Colonic mucosa (tissue), 4 donors: ENCODE measurements around the gene MAGI2. TPM values are rescaled to one million over a fixed set of nuclear protein-coding genes. Genes with fewer than 3 reads are reported as not detected.

Experiments
- DNase-seq: peaks from one replicate; pipeline ENCODE4 v3.0.0-alpha.2; 2020
- H3K27ac ChIP-seq: fragments of 200-600 bp; one replicate; pipeline ENCODE4 v1.8.0; 2021
- H3K27me3 ChIP-seq: fragments of 200-600 bp; one replicate; pipeline ENCODE4 v1.8.0; 2021
- H3K36me3 ChIP-seq: fragments of 200-600 bp; one replicate; pipeline ENCODE4 v1.8.0; 2021
- H3K4me1 ChIP-seq: fragments of 200-600 bp; one replicate; pipeline ENCODE4 v1.8.0; 2021; ENCODE audit warnings: mild to moderate bottlenecking
- H3K4me3 ChIP-seq: fragments of 200-600 bp; one replicate; pipeline ENCODE4 v1.8.0; 2021
- H3K9ac ChIP-seq, 2 donors: one replicate each; pipeline ENCODE4 v1.7.0; 2013; ENCODE audit warnings: control low read depth in 2 of 2, low read depth in 2 of 2, low read length in 2 of 2
- H3K9me3 ChIP-seq: fragments of 200-600 bp; one replicate; pipeline ENCODE4 v1.8.0; 2021
- intact Hi-C: fragments of 100-400 bp; cut with DNase I; formaldehyde crosslinking; loops from one replicate; pipeline ENCODE4 v1.14.1; 2022
- total RNA-seq, 2 donors: library from RNA; stranded (reverse); fragmentation: NEBNext Ultra II Directional in 1 of 2; extraction: Animal tissue kit (Norgen Biotek cat#: 25700) in 1 of 2; gene quantifications; one replicate each; pipeline ENCODE4 v1.2.1, GENCODE V29; 2021
- TF ChIP-seq, protein P1 (sequence below): fragments of 200-600 bp; IDR thresholded peaks from one replicate; pipeline ENCODE4 v1.8.0; 2022; ENCODE audit warnings: antibody characterized with exemption, mild to moderate bottlenecking
- donor health status: healthy.
- donor health status: DM: no; HTN: no; CAD: no.
- donor health status: DM: no; HTN: no; CAD: no.

MAGI2 gene
- total RNA-seq, 2 donors from 2014 or later = 1.1 to 2.4 TPM

DNA sequence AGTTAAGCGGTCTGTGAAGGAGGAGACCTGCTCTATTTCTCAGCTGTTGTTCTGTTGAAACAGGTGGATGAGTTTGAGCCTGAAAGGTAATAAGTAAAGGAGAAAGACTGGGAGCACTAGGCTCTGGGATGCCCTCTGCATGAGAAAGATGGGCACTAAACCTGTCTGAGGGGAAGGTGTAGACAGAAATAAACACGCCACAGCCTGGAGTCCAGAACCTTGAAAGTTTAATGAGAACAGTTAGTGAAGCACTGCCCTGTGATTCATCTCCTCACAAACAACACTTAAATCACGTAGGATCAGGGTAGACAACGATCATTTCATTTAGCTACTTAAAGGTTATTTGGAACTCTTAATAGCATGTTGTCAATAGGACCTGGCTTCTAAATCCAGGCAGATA is 1461.8 kb downstream of the MAGI2 start:
- Histone ChIP-seq H3K27me3 (no peaks in the 10 kb centered on the region), H3K36me3 (no peaks in the 10 kb centered on the region), H3K9ac (no peak overlapping the region), H3K27ac (peak overlapping the region; percentile 2), H3K9me3 (no peaks in the 10 kb centered on the region), H3K4me1 (no peaks in the 10 kb centered on the region), H3K4me3 (peak overlapping the region; percentile 3)
- TF ChIP-seq, protein P1, sequence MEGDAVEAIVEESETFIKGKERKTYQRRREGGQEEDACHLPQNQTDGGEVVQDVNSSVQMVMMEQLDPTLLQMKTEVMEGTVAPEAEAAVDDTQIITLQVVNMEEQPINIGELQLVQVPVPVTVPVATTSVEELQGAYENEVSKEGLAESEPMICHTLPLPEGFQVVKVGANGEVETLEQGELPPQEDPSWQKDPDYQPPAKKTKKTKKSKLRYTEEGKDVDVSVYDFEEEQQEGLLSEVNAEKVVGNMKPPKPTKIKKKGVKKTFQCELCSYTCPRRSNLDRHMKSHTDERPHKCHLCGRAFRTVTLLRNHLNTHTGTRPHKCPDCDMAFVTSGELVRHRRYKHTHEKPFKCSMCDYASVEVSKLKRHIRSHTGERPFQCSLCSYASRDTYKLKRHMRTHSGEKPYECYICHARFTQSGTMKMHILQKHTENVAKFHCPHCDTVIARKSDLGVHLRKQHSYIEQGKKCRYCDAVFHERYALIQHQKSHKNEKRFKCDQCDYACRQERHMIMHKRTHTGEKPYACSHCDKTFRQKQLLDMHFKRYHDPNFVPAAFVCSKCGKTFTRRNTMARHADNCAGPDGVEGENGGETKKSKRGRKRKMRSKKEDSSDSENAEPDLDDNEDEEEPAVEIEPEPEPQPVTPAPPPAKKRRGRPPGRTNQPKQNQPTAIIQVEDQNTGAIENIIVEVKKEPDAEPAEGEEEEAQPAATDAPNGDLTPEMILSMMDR = no peak
- no peak for DNase-seq
- intact Hi-C loops = no loop called here

DNA sequence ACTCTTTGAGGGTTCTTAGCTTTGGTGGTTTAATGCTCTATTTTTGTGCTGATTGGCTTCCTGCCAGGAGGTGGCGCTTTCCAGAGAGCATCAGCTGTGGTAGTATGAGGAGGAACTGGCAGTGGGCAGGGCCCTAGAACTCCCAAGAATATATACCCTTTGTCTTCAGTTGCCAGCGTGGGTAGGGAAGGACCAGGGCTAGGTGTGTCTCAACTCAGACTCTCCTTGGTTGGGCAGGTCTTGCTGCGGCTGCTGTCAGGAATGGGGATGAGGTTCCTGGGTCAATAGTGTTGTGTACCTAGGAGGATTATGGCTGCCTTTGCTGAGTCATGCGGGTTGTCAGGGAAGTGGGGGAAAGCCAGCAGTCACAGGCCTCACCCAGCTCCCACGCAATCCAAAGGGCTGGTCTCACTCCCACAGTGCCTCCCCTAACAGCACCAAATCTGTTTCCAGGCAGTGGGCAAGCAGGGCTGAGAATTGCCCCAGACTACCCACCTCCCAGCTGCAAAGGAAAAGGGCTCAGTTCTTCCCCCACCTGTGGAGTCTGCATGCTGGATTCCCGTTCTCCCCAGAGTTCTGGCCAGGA is 1463.4 kb downstream of the MAGI2 start:
- no peak overlapping the region for H3K4me3 ChIP-seq
- H3K36me3 ChIP-seq = no peaks in the 10 kb centered on the region
- H3K9ac ChIP-seq = no peak overlapping the region
- DNase-seq = peak; percentile 83
- H3K27me3 ChIP-seq = no peaks in the 10 kb centered on the region
- H3K4me1 ChIP-seq = no peaks in the 10 kb centered on the region
- TF ChIP-seq, protein P1 = no peak
- no peaks in the 10 kb centered on the region for H3K9me3 ChIP-seq
- H3K27ac ChIP-seq = peak overlapping the region; percentile 2
- intact Hi-C loops = no loop called here

DNA sequence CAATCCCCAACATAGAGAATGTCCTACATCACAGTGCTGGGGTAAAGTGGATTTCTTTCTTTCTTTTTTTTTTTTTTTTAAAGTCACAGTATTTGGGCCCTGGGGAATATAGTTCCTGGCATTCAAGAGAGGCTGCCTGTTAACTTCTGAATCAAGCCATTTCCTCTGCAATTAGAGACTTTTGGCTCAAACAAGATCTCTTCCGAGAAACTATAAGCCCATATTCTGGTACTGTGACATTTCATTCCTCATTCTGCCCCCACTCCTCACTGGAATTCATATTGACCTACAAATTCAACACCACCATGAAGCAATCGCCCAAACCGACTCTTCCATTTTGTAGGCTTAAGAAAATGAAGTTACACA is 1467.5 kb downstream of the MAGI2 start:
- Histone ChIP-seq H3K4me1 (no peaks in the 10 kb centered on the region), H3K36me3 (no peaks in the 10 kb centered on the region), H3K9ac (no peak overlapping the region), H3K27me3 (no peaks in the 10 kb centered on the region), H3K9me3 (no peaks in the 10 kb centered on the region), H3K4me3 (no peak overlapping the region), H3K27ac (no peak overlapping the region)
- DNase-seq = no peak
- TF ChIP-seq, protein P1 = no peak
- intact Hi-C loops = no loop called here

DNA sequence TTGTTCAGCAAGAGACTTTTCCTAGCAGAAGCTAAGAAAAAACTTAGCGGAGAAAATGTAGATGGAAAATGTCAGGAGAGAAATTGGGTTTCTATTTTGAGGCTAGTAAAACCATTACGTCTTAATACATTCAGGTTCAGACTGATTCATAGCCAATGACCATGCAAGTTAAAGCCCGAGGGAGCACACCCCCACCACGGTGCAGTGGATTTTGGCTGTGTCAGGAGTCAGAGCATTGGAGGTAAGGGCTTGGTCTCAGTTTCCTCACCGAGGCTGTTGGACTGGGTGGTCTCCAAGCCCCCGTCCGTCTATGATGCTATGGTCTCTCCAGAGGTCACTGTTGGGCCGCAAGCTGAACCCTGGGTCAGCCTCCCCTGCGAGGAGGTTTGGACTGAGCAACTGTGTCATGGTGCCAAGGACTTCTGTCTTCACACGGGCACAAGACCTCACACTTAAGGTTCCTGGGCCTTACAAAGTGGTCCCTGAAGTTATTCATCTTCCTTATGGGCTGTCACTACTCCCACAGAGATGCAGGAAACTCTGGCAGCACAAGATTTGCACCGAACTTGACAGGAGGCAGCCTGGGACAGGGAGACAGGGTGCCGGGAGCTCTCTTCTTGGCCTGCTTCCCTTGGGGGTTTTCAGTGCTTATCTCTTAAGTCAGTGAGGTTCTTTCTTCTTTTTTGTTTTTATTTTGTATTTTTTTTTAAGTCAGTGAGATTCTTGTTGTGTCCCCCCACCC is 1468.1 kb downstream of the MAGI2 start:
- no peak overlapping the region for H3K27ac ChIP-seq
- H3K9ac ChIP-seq = no peak overlapping the region
- no peaks in the 10 kb centered on the region for H3K4me1 ChIP-seq
- H3K36me3 ChIP-seq = no peaks in the 10 kb centered on the region
- intact Hi-C loops = no loop called here
- H3K4me3 ChIP-seq = no peak overlapping the region
- TF ChIP-seq, protein P1 = no peak
- H3K9me3 ChIP-seq = no peaks in the 10 kb centered on the region
- DNase-seq = no peak
- H3K27me3 ChIP-seq = no peaks in the 10 kb centered on the region

DNA sequence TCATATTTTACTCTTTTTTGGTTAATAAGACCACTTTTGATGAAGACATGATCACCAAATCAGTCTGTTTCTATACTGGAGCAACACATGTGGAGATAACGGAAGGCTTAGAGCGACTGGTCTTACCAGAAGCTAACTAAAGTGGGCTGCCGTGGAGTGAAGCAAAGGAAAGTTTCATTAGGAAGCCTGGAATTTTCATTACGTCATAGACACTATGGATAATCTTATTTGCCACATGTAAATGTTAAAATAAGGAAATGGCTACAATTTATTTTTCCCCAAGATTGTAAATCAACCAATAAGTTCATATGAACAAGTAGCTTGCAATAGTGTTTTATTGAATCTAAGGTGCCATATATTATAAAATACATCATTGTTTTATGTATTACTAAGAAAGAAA is 1469.5 kb downstream of the MAGI2 start:
- TF ChIP-seq, protein P1 = no peak
- no peak overlapping the region for H3K9ac ChIP-seq
- H3K27me3 ChIP-seq = no peaks in the 10 kb centered on the region
- H3K27ac ChIP-seq = no peak overlapping the region
- H3K36me3 ChIP-seq = no peaks in the 10 kb centered on the region
- H3K9me3 ChIP-seq = no peaks in the 10 kb centered on the region
- H3K4me1 ChIP-seq = no peaks in the 10 kb centered on the region
- H3K4me3 ChIP-seq = no peak overlapping the region
- intact Hi-C loops = no loop called here
- DNase-seq = no peak
